Suprapubic skin (tissue), 3 donors: ENCODE results near the gene EFNA2.

Experiments used
- POLR2AphosphoS5 ChIP-seq, 3 donors: sonication (generic); formaldehyde crosslinking; IDR thresholded peaks; one replicate each; pipeline ENCODE4 v1.6.1; 2017; ENCODE audit warnings: antibody characterized with exemption in 3 of 3
- TF ChIP-seq, protein P1 (sequence below), 2 donors: fragments of 200-600 bp in 1 of 2; fragments of 450-650 bp in 1 of 2; sonication (generic) in 1 of 2; IDR thresholded peaks; one replicate each; pipeline ENCODE4 v1.5.1; 2016 to 2019; ENCODE audit warnings: antibody characterized with exemption in 2 of 2, mild to moderate bottlenecking in 1 of 2, moderate library complexity in 1 of 2

DNA sequence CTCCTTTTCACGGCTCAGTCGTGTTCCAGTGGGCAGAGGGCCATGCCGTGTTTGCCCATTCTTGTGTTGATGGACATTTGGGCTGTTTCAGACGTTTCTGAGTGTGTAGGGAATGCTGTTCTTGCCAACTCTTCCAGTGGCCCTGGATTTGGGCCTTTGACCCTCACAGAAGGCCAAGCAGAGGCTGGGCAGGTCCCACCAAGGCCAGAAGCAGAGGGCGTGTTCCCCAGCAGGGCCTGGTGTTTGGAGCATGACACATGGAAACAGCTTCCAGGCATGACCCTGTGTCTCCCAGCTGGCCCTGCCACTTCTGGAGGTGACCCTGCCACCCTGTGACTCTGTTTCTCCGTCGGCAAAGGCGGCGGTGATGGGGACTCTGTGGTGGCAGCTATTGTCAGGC lies 35.9 kb downstream of the EFNA2 start:
- TF ChIP-seq, protein P1, sequence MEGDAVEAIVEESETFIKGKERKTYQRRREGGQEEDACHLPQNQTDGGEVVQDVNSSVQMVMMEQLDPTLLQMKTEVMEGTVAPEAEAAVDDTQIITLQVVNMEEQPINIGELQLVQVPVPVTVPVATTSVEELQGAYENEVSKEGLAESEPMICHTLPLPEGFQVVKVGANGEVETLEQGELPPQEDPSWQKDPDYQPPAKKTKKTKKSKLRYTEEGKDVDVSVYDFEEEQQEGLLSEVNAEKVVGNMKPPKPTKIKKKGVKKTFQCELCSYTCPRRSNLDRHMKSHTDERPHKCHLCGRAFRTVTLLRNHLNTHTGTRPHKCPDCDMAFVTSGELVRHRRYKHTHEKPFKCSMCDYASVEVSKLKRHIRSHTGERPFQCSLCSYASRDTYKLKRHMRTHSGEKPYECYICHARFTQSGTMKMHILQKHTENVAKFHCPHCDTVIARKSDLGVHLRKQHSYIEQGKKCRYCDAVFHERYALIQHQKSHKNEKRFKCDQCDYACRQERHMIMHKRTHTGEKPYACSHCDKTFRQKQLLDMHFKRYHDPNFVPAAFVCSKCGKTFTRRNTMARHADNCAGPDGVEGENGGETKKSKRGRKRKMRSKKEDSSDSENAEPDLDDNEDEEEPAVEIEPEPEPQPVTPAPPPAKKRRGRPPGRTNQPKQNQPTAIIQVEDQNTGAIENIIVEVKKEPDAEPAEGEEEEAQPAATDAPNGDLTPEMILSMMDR (IDR thresholded peaks at IDR 0.05) = no peak
- TF ChIP-seq POLR2AphosphoS5 (IDR thresholded peaks at IDR 0.05) = no peak
